ENCODE results near the gene CHERP.

CHERP gene, protein sequence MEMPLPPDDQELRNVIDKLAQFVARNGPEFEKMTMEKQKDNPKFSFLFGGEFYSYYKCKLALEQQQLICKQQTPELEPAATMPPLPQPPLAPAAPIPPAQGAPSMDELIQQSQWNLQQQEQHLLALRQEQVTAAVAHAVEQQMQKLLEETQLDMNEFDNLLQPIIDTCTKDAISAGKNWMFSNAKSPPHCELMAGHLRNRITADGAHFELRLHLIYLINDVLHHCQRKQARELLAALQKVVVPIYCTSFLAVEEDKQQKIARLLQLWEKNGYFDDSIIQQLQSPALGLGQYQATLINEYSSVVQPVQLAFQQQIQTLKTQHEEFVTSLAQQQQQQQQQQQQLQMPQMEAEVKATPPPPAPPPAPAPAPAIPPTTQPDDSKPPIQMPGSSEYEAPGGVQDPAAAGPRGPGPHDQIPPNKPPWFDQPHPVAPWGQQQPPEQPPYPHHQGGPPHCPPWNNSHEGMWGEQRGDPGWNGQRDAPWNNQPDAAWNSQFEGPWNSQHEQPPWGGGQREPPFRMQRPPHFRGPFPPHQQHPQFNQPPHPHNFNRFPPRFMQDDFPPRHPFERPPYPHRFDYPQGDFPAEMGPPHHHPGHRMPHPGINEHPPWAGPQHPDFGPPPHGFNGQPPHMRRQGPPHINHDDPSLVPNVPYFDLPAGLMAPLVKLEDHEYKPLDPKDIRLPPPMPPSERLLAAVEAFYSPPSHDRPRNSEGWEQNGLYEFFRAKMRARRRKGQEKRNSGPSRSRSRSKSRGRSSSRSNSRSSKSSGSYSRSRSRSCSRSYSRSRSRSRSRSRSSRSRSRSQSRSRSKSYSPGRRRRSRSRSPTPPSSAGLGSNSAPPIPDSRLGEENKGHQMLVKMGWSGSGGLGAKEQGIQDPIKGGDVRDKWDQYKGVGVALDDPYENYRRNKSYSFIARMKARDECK

DNA sequence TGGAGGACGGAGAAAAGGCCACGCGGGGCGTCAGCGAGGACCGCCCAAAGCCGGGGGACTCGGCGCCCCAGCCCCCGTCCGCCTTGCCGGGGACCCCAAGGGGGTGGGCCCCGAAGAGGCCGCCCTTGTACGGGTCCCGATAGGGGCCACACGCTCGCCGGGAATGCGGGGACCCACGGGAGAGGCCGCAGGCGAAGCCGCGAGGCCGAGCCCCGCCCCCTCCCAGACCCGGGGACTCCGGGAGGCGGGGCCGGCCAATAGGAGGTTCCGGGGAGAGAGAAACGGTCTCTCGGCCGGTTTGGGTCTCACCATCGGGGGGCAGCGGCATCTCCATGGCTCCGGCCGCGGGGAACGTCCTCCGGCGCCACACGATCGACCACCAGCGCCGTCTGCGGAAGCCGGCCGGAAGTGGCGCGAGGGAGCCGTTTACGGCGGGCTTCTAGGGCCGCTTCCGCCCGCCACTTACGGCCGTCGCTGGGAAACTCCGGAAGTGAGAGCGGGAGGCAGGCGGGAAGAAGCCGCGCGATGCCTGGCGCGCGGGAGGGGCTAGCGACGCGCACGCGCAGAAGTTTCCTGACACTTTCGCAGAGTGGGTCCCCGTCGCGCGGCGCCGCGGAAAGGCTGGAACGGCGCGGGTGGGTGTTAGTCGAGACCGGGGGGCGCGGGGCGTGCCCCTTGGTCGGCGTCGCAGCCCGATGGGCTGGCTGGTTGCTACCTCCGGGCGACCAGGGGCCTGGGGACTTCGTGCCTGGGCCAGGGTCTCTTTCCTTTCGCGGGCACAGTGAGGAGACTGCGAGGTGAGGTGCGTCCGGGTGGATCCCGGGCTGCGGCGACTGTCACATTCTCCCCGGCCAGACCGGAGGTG lies at the start of gene CHERP:
Gene CHERP (minus strand): TSS at position 393 of the 865 bp plus-strand sequence. CDS start 59 bp downstream, at position 334.
- DNase-seq: peak; percentile 92

DNA sequence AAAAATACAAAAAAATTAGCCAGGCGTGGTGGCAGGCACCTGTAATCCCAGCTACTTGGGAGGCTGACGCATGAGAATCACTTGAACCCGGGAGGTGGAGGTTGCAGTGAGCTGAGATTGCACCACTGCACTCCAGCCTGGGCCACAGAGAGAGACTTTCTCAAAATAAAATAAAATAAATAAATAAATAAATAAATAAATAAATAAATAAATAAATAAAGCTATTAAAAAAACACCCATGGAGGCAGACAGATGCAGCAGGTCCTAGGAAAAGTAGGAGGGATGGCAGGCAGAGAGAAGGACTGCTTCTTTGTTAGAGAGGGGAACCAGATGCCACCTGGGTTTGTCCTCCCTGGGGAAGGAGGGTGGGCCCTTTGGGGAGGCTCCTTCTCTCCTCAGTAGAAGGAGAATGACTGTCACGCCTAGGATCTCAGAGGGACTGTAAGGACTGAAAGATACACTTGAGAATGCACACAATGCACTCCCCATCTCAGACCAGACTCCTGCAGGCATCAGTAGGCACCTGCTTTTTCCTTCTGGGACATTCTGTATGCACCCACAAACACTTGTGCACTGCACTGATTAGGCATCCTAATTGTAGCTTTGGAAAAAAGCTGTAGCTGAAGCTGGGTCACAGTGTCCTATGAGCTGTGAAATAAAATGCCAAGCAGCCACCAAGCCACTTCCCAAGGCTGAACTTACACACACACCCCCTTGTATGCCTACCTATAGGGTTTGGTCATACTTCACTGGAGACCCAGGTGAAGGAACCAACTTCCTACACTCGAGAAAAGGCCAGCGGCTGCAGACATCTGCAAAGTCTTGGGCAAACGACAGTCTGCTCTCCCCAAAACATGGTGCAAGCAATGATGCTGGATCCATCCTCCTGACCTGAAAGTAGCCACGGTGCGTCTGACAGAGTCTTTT lies 48.9 kb upstream of the CHERP start:
- DNase-seq: no peak

DNA sequence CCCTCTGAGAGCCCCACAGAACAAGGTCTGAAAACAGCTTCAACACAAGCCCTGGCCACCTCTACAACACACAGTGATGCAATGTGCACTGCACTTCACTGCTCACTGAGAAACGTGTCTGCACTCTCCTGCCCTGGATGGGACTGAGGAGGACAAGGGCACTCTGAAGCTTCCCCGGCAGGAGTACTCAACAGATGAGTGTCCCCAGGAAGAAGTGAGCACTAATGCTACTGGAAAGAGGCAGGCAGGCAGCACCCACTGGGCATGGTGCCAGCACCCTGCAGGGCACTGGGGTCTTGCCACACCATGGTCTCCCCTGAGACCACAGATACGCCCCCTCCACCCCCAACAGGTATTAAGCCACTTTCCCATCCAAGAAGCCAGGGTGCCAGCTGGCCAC lies 47.7 kb upstream of the CHERP start:
- no peak for DNase-seq

DNA sequence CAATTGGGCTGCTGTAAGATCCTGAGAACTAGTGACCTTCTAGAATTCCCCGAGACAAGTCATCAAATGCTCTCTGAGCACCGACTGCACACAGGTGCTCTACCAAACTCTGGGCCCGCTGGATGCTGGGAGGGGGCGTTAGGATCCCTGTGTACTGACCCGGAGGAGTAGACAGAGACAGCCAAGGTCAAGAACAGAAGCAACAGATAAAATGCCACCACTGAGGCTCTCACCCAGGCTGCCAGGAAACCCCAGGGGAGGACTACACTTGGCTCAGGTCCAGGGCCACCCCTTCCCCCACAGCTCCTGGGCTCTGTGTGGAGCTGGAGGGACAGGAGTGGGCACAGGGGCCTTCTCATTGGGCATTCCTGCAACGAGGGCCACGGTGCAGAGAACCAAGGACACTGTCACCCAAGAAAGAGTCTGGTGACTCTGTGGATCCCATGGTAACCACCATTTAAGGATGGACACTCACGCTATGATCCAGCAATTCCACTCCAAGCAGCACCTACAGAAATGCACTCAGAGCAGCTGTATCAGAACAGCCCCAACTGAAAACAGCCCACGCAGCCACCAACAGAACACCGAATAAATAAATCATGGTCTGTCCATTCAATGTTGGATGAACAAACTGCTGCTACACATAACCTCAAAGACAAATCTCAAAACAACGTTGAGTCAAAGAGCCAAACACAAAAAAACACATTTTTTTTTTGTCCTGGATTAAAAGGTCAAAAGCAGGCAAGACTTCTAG lies 46.8 kb upstream of the CHERP start:
- no peak for DNase-seq

DNA sequence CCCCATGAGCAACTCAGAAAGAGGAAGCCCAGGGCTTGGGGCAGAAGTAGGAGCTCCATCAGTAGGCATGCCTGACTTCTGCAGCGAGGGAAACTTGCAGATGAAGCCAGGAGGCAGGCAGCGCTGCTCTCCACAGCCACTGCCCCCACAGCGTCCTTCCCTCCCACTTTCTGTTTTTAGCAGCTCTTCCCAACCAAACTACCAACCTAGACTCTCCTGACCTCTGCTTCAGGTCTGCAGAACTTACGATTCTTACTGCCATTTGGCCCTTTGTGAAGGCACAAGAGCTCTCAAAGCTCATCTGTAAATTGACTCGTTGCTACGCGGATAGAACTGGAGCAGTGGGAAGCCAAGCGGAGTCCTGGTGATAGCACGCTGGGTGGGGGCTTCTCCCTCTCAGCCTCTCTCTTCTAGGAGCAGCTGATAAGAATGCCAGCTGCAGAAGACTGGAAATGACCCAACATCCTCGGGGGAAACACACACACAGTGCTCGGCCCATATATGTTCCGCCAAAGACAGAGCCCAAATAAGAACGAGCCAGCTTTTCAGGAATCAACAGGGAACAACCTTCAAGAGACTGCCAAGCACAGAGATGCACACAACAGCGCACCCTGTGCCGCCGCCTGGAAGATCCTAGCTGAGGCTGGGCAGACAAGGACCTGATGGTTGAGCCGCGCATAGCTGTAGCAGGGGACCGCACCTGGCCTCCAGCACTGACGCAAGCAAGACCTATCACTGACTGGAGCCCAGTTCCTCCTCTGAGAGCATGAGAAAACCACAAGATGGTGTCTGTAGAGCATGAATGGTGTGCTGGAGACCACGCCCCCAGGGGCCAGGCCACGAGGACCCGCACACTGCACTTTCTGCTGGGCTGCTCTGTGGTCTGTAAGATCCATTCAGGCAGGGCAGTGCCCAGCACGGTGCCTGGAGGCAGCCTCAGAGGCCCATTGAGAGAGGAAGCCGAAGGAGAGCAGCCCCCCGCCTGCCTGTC lies 45.9 kb upstream of the CHERP start:
- peak; percentile 26 for DNase-seq

DNA sequence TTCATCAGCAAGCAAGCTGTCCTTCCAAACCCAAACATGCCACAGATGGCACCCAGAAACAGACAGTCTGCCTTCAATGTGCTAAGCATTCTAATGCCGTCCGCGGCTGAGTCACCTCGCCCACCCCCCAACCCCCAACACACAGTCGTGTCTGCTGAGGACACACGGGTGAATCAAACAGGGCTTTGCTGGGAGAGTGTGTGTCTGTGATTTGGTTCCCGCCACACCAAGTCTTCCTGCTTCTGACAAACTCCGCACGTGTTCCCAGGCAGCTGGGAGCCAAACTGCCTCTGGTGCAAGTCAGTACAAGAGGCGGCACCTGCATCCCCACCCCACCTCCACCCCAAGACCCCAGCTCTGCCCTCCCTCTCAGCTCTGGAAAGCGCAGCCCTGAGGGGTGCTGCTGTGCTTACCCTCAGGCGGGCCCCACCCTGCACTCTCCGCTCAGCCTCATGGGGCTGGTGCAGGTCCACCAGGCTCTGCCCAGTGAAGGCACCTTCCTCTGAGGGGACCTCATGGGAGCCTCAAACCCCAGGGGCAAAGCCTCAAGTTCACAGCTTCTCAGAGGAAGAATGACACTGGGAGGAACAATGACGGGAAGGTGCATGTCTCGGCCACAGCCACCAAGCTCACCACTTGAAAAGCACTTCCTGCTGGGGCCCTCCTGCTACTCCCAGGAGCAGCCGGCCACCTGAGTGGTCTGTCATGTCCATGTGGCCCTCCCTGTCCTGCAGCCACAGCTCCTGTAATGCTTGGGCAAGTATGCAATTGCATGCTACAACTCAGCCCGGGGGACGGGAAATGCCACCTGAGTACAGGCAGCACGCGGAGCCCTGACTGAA lies 45.0 kb upstream of the CHERP start:
- peak; percentile 46 for DNase-seq

DNA sequence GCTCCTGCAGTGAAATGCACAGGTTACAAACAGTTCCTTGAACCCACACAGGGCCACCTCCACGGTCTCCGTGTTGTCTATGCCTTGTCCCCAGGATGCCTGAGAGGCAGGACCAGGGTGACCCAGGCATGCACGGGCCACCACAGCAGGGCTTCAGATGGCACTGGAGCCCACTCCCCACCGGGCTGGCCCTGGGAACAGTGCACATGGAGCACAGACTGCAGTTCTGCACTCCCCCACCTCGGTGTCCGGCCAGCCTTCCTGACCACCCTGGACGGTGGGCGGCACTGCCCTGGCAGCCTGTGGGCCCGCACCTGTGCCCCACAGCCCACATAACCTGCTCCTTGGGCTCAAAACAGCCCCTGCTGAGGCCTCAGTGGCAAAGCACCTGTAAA lies 44.2 kb upstream of the CHERP start:
- no peak for DNase-seq

DNA sequence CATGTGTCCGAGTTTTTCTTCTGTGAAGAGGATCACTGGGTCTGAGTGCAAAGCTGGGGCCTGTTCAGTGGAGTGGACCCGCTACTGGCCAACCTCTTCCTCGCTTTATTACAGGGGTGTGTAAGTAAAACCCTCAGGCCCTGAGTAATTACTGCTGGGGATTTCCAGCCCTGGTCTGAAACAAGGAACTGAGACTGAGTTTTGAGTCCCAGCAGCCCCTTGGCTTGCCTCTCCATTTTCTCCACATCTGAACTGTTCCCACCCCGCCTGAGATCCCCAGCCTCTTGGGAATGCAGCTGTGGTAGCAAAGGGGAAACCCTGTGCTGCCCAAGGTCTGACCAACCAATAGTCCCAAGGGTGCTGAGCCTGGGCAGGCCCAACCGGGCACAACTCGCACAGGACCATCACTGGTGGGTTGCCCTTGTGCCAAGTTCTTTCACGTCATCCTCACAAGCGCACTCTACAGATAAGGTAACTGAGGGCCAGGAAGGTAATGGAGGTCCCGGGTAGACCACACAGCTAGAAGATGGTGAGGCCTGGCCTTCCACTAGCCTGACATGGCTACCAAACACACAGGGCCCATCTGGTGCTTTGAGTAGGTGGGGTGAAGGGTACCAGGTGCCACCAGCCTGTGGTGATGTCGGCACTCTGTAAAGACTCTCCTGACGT lies 43.7 kb upstream of the CHERP start:
- no peak for DNase-seq

DNA sequence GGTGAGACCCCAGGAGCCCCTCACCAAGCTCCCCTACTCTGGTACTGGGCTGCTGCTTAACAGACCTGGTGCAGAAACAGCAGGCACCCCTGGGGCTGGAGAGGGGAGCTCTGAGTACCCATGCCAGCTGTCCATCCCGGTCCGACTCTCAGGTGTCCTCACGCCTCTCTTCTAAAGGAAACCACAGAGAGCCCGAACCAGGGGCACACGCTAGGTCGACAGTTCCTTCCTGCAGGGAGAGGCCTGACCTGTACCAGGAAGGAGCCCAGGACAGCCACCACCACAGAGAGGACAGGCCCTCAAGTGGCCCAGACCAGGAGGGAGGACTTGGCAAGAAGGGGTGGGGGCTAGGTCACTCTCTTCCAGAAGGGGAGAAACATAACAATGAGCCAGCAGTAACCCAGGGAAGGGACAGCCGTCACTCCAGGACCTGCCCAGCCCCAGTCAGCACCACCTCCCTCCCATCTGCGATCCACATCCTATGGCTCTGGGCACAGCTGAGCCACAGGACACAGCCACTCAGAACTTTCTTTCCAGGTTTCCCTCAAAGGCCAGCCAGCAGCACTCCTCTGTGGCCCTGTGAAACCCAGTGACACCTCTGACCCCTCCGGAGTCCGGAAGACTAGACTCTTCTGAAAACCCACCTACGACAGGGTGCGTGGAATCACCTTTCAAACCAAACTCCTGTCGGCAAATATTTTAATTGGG lies 43.0 kb upstream of the CHERP start:
- DNase-seq: no peak

DNA sequence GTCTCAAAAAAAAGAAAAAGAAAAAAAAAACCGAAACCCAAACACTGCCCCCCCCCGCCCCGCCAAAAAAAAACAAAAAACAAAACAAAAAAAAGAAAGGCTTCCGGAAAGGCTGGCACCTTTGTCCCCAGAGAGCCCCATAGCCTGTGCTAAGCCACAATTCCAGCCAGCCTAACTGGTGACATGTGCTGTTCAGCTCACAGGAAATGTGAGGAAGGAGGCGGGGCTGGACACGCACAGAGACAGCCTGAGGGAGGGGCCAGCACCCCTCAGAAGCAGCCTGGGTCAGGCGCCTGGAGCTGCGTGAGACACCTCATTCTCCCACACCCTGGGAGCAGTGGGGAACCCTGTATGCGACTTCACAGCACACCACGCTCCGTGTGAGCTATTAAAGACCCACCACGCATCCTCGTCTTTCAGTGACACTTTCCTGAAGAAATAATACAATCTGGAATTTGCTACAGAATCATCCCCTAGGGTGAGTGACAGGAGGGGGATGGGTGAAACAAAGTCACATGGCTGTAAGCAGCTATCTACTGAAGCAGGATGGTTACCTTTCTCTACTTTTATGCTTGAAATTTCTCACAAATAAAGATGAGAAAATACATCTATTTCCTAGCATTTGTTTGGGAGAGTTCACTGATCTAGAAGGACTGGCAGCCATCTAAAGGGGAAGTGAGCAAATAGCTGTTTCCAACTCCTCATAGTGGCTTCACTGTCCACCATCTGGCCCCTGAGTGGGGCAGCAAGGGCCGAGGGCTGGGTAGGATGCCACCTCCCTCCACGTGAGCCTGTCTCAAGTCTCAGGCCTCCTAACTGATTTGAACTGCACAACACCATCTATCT lies 42.2 kb upstream of the CHERP start:
- peak; percentile 81 for DNase-seq

DNA sequence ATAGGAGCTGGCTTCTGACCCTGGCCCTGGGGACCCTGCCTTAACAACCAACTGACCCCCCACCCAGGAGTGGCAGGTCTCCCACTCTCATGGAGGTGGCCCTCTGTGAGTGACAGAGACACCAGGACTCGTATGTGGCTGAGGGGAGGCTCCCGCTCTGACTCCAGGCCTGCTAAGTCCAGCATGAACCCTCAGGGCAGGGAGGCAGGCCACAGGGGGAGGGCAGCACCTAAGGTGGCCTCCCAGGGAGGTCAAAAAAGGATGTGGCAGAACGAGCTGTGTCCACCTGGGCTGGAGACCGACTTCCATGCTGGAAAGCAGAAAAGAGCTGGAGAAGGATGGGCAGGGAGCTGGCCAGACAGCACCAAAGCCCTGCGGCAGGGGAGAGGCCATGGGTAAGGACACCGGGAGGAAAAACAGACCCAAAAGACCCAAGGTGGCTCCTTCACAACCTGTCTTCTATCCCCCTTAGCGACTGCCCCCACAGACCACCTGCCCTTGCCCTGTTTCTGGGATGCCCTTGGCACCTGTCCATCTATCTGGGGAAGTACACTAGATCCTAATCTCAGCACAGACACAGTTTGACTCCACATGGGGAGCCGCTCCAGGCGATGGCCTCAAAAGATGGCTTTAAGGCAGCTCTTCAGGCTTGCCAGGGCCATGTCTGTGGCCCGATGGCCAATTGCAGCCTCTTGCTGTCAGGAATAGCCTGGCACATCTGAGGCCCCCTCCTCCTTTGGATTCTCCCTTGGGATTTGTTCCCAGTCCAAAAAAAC lies 40.4 kb upstream of the CHERP start:
- DNase-seq: no peak

DNA sequence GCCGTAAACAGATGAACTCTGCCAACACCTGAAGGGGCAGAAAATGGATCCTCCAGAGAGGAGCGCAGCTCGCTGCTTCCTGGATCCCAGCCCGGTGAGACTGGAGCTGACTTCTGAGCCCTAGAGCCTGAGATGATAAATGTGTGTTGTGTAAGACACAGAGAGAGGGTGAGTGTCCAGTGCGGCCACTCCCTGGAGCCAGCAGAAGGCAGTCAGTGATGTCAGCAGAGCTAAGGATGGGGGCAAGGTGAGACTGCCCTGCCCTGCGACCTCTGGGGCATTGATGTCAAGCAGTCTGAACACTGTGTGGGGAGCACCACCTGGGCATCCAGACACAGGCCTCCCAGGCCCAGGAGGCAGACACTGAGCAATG lies 39.7 kb upstream of the CHERP start:
- no peak for DNase-seq

DNA sequence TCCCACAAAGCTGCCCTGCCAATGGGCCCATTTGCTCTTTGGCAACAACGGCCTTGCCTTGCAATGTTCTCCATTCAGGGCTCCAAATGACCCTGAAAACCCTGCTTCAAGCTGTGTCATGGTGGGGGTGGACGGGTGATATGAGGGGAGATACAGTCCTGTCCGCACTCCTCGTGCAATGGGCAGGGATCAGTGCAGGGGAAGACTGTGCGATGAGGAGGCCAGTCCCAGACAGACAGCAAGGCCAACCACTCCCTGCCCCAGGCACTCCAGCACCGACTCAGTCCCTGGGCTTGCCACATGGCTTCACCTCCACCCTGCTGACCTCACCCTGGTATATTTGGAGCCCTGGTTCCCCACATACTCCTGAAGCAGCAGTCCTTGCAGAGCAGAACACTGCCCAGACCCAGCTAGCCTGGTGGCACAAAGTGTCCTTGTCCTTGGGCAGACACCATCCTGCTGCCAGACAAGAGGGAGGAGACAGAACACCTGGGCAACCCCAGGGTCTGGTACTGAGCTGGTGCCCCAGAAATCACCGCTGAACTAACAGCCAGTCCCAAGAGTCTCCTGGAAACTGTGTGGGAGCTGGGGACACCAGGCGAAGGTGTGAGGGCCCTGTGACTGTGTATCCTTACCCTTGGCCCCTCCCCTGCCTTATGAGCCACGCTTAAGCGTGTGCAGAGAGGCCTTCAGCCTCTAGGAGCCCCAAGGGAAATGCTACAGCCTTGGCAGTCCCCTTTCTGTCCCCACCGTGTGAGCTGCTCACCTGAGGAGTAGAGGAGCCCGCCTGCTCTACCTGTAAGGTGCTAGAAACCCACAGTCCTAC lies 39.1 kb upstream of the CHERP start:
- DNase-seq: no peak

DNA sequence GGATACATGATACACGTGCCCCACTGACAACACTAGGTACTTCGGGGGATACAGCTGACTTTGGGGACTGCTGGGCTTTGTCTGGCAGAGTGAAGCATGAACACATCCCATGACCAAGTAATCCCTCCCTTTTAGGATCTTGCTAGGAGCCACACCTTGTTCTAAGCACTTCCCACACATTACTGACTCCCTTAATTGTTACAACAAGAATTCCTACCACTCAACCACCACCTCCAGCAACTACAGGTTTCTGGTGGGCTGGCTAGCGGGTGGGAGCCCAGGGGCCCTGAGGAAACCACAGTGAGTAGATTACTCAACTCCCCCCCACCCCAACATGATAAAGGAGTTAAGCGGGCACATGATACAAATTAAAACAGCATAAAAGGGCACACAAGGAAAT lies 37.1 kb upstream of the CHERP start:
- DNase-seq: no peak

DNA sequence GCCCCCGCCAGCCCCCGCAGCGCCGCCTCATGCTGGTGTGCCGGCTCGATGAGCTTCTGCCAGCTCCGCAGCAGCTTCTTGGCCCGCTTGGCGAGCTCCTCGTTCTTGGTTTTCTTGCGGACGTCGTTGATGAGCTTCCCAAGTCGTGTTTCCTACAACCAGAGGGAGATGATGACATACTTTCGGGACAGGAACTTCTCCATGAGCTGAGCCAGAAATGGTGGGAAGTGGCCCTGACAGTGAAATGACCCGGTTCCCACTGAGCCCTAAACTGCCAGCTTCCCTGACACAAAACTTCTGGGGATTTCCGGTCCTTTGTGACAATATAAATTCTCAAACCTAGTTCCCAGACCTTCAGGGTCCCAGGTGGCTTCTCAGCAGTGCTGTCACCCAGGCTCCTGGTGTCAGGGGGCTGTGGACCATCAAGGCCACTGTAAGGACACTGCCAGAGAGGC lies 35.3 kb upstream of the CHERP start:
- DNase-seq: no peak
